DND-41 (cell line): ENCODE data around the gene AGRN.

Source experiments
- ATAC-seq: fragments of 200-7000 bp; cut with Tn5 transposase; 3 replicates; pipeline ENCODE4 v1.9.1; 2021; ENCODE audit warnings: low read depth; ENCODE audit not compliant: insufficient read depth
- DNase-seq: peaks from one replicate; pipeline ENCODE4 v3.0.0-alpha.2; 2020
- H2AFZ ChIP-seq: 2 replicates; pipeline ENCODE4 v1.6.0; 2012; ENCODE audit warnings: low read depth, low read length
- H3K27ac ChIP-seq: 2 replicates; pipeline ENCODE4 v1.5.1; 2012; ENCODE audit warnings: low read length, inconsistent platforms
- H3K27me3 ChIP-seq: fragments of 200-600 bp; sonication (generic); 2 replicates; pipeline ENCODE4 v1.6.0; 2012; ENCODE audit warnings: low read length, mild to moderate bottlenecking, inconsistent platforms; ENCODE audit not compliant: insufficient read depth, poor library complexity
- H3K36me3 ChIP-seq: 2 replicates; pipeline ENCODE4 v1.5.1; 2012; ENCODE audit warnings: low read length, inconsistent platforms; ENCODE audit not compliant: insufficient read depth
- H3K4me1 ChIP-seq: 2 replicates; pipeline ENCODE4 v1.5.1; 2012; ENCODE audit warnings: mild to moderate bottlenecking, low read length; ENCODE audit not compliant: insufficient read depth
- H3K4me2 ChIP-seq: 2 replicates; pipeline ENCODE4 v1.6.0; 2012; ENCODE audit warnings: mild to moderate bottlenecking, moderate library complexity, low read length, inconsistent platforms; ENCODE audit not compliant: insufficient read depth
- H3K4me3 ChIP-seq, 2 experiments: fragments of 200-600 bp in 1 of 2; shearing (Covaris generic) in 1 of 2; 2 replicates each; pipeline ENCODE4 v1.5.1; 2012 to 2016; ENCODE audit warnings: inconsistent platforms in 2 of 2, low read length in 2 of 2, mild to moderate bottlenecking in 2 of 2, low read depth in 1 of 2, moderate library complexity in 1 of 2
- H3K79me2 ChIP-seq: 2 replicates; pipeline ENCODE4 v1.6.0; 2012; ENCODE audit warnings: low read length, inconsistent platforms; ENCODE audit not compliant: insufficient read depth
- H3K9ac ChIP-seq: 2 replicates; pipeline ENCODE4 v1.6.0; 2012; ENCODE audit warnings: low read depth, mild to moderate bottlenecking, inconsistent platforms, low read length, moderate library complexity
- H3K9me3 ChIP-seq: 2 replicates; pipeline ENCODE4 v1.5.1; 2012; ENCODE audit warnings: low read length, moderate library complexity, mild to moderate bottlenecking, inconsistent platforms; ENCODE audit not compliant: insufficient read depth, severe bottlenecking
- H4K20me1 ChIP-seq: 2 replicates; pipeline ENCODE4 v1.6.0; 2012; ENCODE audit warnings: low read length; ENCODE audit not compliant: insufficient read depth
- CTCF ChIP-seq: IDR thresholded peaks from 2 replicates; pipeline ENCODE4 v1.5.1; 2012; ENCODE audit warnings: borderline replicate concordance, low read length, moderate library complexity, mild to moderate bottlenecking; ENCODE audit not compliant: poor library complexity, severe bottlenecking; ENCODE audit errors: extremely low read depth
- EZH2 ChIP-seq: IDR thresholded peaks from 3 replicates; pipeline ENCODE4 v1.6.1; 2012; ENCODE audit warnings: borderline replicate concordance, low read depth, mild to moderate bottlenecking, moderate library complexity, low read length, inconsistent platforms; ENCODE audit not compliant: severe bottlenecking

The AGRN gene

GRCh38 chr1:1068517-1069055 is 48.7 kb downstream of the AGRN start:
- H3K4me1 ChIP-seq = no peaks in the 10 kb centered on the region
- H3K79me2 ChIP-seq = no peaks in the 10 kb centered on the region
- H2AFZ ChIP-seq = no peak overlapping the region
- H3K4me3 ChIP-seq = no peak overlapping the region
- DNase-seq (no peak), ATAC-seq (no peak)
- no peaks in the 10 kb centered on the region for H3K9me3 ChIP-seq
- H3K27ac ChIP-seq = no peak overlapping the region
- H3K36me3 ChIP-seq = no peaks in the 10 kb centered on the region
- H4K20me1 ChIP-seq = peaks cover 21% of the 10 kb centered on the region
- H3K27me3 ChIP-seq = peaks cover 2% of the 10 kb centered on the region
- no peak overlapping the region for H3K4me2 ChIP-seq
- H3K9ac ChIP-seq = no peak overlapping the region
- TF ChIP-seq EZH2 (no peak), CTCF (no peak)

DNA sequence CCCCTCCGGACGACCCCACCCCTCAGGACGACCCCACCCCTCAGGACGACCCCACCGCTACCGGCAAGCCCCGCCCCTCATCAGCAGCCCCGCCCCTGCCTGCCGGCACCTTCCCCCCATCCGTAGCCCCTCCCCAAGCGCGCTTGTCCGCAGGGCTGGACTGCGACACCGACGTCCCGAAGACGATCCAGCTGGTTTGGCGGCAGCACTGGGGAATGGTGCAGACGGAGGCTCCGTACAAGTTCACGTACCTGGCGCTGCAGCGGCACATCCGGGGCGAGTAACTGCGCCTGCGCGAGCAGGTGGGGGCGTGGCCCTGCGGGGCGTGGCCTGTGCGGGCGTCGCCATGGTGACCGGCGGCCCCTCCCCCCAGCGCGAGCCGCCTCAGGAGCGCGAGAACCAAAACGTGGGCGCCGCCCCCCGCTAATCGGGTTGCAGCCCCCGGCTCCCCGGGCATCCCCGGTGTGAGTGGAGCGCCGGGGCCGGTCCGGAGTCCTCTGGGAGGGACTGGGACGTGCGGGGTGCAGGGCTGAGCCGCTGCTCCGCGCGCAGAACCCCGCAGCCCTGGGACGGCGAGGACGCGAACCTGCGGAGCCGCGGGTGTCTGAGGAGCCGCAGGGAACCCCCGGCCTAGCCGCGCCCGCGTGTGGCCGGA is 49.3 kb downstream of the AGRN start:
- H2AFZ ChIP-seq = no peak overlapping the region
- H3K27me3 ChIP-seq = no peaks in the 10 kb centered on the region
- H3K79me2 ChIP-seq = no peaks in the 10 kb centered on the region
- TF ChIP-seq CTCF (no peak), EZH2 (no peak)
- no peak overlapping the region for H3K9ac ChIP-seq
- H3K27ac ChIP-seq = no peak overlapping the region
- DNase-seq (no peak), ATAC-seq (no peak)
- no peak overlapping the region for H3K4me2 ChIP-seq
- H3K36me3 ChIP-seq = no peaks in the 10 kb centered on the region
- no peak overlapping the region for H3K4me3 ChIP-seq
- H3K9me3 ChIP-seq = no peaks in the 10 kb centered on the region
- no peaks in the 10 kb centered on the region for H3K4me1 ChIP-seq
- peaks cover 19% of the 10 kb centered on the region; the same call in 1 of the 2 replicates for H4K20me1 ChIP-seq

GRCh38 chr1:1069711-1070676 is 50.1 kb downstream of the AGRN start:
- Histone ChIP-seq H3K4me3 (no peak overlapping the region), H4K20me1 (peaks cover 25% of the 10 kb centered on the region; the same call in 1 of the 2 replicates), H3K36me3 (no peaks in the 10 kb centered on the region), H3K9ac (no peak overlapping the region), H3K4me1 (no peaks in the 10 kb centered on the region), H3K4me2 (no peak overlapping the region), H3K9me3 (no peaks in the 10 kb centered on the region), H3K79me2 (no peaks in the 10 kb centered on the region), H3K27ac (no peak overlapping the region), H3K27me3 (no peaks in the 10 kb centered on the region), H2AFZ (no peak overlapping the region)
- no peak for ATAC-seq
- TF ChIP-seq CTCF (no peak), EZH2 (no peak)
- DNase-seq = no peak
